HG03045 (cell line): ENCODE measurements around the gene TMEM30B.
"Not testable (repeated sequence)": the region's sequence is repeated elsewhere in the genome, so short reads cannot be mapped to it uniquely, and the experiment has no call there.

Experiments used
- ATAC-seq: cut with Tn5 transposase; IDR thresholded peaks from one replicate; pipeline ENCODE4 v1.9.1; 2021; ENCODE audit warnings: mild to moderate bottlenecking, moderate library complexity; ENCODE audit not compliant: unreplicated experiment

Gene TMEM30B

GRCh38 chr14:61239285-61239684, 41.9 kb downstream of the TMEM30B start:
- ATAC-seq: not testable (repeated sequence)

GRCh38 chr14:61238611-61239245, 42.4 kb downstream of the TMEM30B start:
- ATAC-seq: no peak

GRCh38 chr14:61234215-61234916, 46.8 kb downstream of the TMEM30B start:
- ATAC-seq: no peak

- no peak for ATAC-seq
These were observed 47.6 kb downstream of the TMEM30B start for GRCh38 chr14:61233436-61233956.

- no peak for ATAC-seq
These were observed 49.3 kb downstream of the TMEM30B start for GRCh38 chr14:61231810-61232209.

- no peak for ATAC-seq
These were observed 51.2 kb downstream of the TMEM30B start for GRCh38 chr14:61229981-61230380.

- ATAC-seq: no peak
These were observed 51.7 kb downstream of the TMEM30B start for GRCh38 chr14:61229475-61229888.

GRCh38 chr14:61227884-61228591, 53.1 kb downstream of the TMEM30B start:
- ATAC-seq: no peak
